GM18861 (cell line): Measurements from ENCODE around the gene GREB1.

Experiments
- ATAC-seq: cut with Tn5 transposase; IDR thresholded peaks from one replicate; pipeline ENCODE4 v1.9.1; 2021; ENCODE audit not compliant: unreplicated experiment

The GREB1 gene

DNA sequence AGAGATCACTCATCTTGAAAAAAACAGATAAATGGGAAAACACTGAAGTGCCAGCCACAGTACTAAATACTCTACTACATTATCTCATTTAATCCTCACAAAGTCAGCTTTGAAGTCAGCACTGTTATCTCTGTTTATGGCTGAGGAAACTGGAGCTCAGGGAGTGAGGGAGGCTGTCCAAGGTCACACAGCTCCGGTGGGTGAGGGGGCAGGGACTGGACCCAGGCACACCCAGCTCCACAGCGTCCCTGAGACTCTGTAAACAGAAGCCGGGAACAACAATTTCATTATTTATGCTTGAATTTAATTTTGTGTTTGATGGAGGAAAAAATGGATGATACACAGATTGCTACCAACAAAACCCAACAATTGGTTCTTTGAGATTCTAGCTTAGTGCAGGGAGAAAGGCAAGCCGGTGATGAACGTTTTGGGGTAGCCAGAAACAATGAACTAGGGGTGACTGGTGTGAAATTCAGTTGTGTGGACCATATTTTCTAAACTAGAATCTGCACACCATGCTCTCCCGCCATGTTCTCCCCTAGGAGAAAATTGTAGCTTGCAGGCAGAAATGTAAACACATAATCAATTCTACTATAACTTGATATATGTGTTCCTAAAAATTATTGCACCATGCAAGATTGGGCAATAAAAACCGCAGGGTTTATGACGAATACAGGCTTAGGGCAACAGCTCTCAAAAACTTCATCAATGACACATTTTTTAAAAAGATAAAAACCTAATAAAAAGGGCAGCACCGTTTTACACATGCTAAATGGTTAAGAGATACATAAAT lies at the start of gene GREB1:
TSS of gene GREB1 (plus strand) at position 768 of the 793 bp plus-strand sequence. CDS start 22,570 bp downstream, outside the sequence.
- no peak for ATAC-seq

GRCh38 chr2:11488809-11489208 lies 45.0 kb upstream of the GREB1 start:
- no peak for ATAC-seq

DNA sequence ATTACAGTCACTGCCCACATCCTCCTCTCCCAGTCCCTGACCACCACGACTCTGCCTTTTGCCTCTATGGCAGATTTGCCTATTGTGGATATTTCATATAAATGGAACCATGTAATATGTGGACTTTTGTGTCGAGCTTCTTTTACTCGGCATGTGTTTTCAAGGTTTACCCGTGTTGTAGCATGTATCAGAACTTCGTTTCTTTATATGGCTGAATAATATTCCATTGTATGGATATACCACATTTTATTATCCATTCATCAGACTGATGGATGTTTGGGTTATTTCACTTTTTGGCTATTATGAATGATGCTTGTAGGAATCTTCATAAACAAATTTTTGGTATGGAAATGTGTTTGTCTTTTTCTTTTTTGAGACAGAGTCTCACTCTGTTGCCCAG lies 43.7 kb upstream of the GREB1 start:
- no peak for ATAC-seq

GRCh38 chr2:11491348-11491933 lies 42.4 kb upstream of the GREB1 start:
- ATAC-seq, result no peak

- ATAC-seq, result no peak
These were observed 41.6 kb upstream of the GREB1 start for GRCh38 chr2:11492244-11492643.

- no peak for ATAC-seq
These were observed 41.1 kb upstream of the GREB1 start for GRCh38 chr2:11492720-11493119.

GRCh38 chr2:11493282-11493681 lies 40.6 kb upstream of the GREB1 start:
- ATAC-seq, result no peak

DNA sequence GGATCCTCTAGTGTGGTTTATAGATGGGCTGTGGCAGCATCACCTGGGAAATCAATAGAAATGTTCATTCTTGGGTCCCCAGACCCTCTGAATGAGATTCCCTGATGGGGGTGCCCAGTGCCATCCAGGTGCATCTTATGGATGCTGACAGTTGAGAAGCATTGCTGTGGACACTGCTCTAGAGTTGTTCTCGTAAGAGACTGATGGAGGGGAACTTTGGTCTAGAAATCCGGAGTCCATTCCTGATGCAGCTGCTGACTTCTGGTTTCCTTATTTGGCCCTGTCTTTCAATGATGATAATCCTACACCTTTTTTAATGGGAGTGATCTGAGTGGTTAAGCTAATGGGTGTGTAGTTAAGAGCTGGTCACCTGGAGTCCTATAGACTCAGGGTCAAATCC lies 39.5 kb upstream of the GREB1 start:
- no peak for ATAC-seq

GRCh38 chr2:11495844-11496681 lies 37.8 kb upstream of the GREB1 start:
- no peak for ATAC-seq

- peak; percentile 76 for ATAC-seq
These were observed 35.3 kb upstream of the GREB1 start for GRCh38 chr2:11498543-11499034.

GRCh38 chr2:11499081-11499743 lies 34.6 kb upstream of the GREB1 start:
- no peak for ATAC-seq

GRCh38 chr2:11500702-11501303 lies 33.0 kb upstream of the GREB1 start:
- no peak for ATAC-seq

DNA sequence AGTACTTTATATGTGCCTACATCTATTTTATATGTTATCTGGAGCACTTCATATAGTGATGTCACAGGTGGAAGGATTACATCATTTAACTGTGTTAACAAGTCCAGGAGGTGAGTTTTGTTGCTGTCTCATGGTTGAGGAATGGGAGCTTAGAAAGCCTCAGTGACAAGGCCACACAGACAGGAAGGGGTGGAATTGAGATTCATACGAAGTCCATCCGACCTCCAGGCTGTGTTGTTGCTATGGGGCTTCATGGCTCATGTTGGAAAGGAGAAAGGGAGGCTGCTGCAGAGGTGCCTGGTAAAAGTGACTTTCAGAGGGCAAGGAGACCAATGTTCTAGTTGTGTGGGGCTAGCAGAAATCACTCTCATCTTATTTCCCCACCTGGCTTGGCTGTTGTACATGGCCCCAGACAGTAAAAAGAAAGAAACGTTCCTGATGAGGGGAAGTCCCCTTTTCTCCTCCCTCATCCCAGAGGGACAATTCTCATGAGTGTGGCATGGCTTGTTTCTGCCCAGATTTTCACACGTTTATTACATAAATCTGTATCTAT lies 31.0 kb upstream of the GREB1 start:
- no peak for ATAC-seq

GRCh38 chr2:11503354-11503927 lies 30.4 kb upstream of the GREB1 start:
- no peak for ATAC-seq

GRCh38 chr2:11505652-11506610 lies 27.9 kb upstream of the GREB1 start:
- no peak for ATAC-seq

GRCh38 chr2:11506611-11506969 lies 27.3 kb upstream of the GREB1 start:
- ATAC-seq, result no peak

GRCh38 chr2:11507517-11507916 lies 26.3 kb upstream of the GREB1 start:
- ATAC-seq, result no peak

- no peak for ATAC-seq
These were observed 25.6 kb upstream of the GREB1 start for GRCh38 chr2:11508279-11508678.
